Endodermal cell (in vitro differentiated cells): ENCODE data around the gene FLAD1. TPM values are rescaled to one million over a fixed set of nuclear protein-coding genes. Genes with fewer than 3 reads are reported as not detected.

Source experiments
- DNase-seq: peaks from one replicate; pipeline ENCODE4 v3.0.0-alpha.2; 2017
- H3K27ac ChIP-seq: 2 replicates; pipeline ENCODE4 v1.5.1; 2013; ENCODE audit warnings: mild to moderate bottlenecking, low read depth, low read length, moderate library complexity
- H3K27me3 ChIP-seq: 2 replicates; pipeline ENCODE4 v1.6.1; 2013; ENCODE audit warnings: mild to moderate bottlenecking, low read length, moderate library complexity; ENCODE audit not compliant: insufficient read depth, control insufficient read depth, poor library complexity, severe bottlenecking
- H3K36me3 ChIP-seq: 2 replicates; pipeline ENCODE4 v1.7.0; 2013; ENCODE audit warnings: mild to moderate bottlenecking, low read length, moderate library complexity; ENCODE audit not compliant: control insufficient read depth, insufficient read depth
- H3K4me1 ChIP-seq: one replicate; pipeline ENCODE4 v1.7.0; 2013; ENCODE audit warnings: low read length; ENCODE audit not compliant: control insufficient read depth, insufficient read depth
- H3K4me3 ChIP-seq: 2 replicates; pipeline ENCODE4 v1.5.1; 2013; ENCODE audit warnings: mild to moderate bottlenecking, low read length, moderate library complexity
- H3K9ac ChIP-seq: 2 replicates; pipeline ENCODE4 v1.6.1; 2013; ENCODE audit warnings: mild to moderate bottlenecking, low read length, moderate library complexity; ENCODE audit not compliant: poor library complexity, severe bottlenecking; ENCODE audit errors: extremely low read depth
- H3K9me3 ChIP-seq: 2 replicates; pipeline ENCODE4 v1.6.1; 2013; ENCODE audit warnings: mild to moderate bottlenecking, low read length, moderate library complexity; ENCODE audit not compliant: control insufficient read depth
- H3K27ac Mint-ChIP-seq: 2 replicates; pipeline ENCODE4 v1.8.0; 2020; ENCODE audit warnings: mixed read lengths
- H3K27me3 Mint-ChIP-seq: 2 replicates; pipeline ENCODE4 v1.8.0; 2021; ENCODE audit warnings: mild to moderate bottlenecking, mixed read lengths; ENCODE audit not compliant: insufficient read depth
- H3K36me3 Mint-ChIP-seq: 2 replicates; pipeline ENCODE4 v1.8.0; 2020; ENCODE audit warnings: low read depth, mixed read lengths
- H3K4me1 Mint-ChIP-seq: 2 replicates; pipeline ENCODE4 v1.8.0; 2020; ENCODE audit warnings: mixed read lengths
- H3K4me3 Mint-ChIP-seq: 2 replicates; pipeline ENCODE4 v1.8.0; 2020; ENCODE audit warnings: mild to moderate bottlenecking, moderate library complexity, mixed read lengths
- H3K9me3 Mint-ChIP-seq: 2 replicates; pipeline ENCODE4 v1.8.0; 2020; ENCODE audit warnings: mild to moderate bottlenecking, mixed read lengths
- CTCF ChIP-seq: fragments of 200-600 bp; sonication (generic); conservative IDR thresholded peaks from 2 replicates; pipeline ENCODE4 v1.5.0; 2021; ENCODE audit warnings: antibody characterized with exemption, mild to moderate bottlenecking
- WGBS, 2 experiments: methylation state at CpG; one replicate each; pipeline versions ENCODE4 v1.1.5 to v1.1.7; 2013; ENCODE audit warnings: missing lambda C conversion rate in 2 of 2, mixed read lengths in 1 of 2; ENCODE audit not compliant: insufficient coverage in 1 of 2, insufficient read length in 1 of 2; 5-methylcytosine and 5-hydroxymethylcytosine counted together
- total RNA-seq, 2 donors: library from RNA; stranded (reverse); fragmentation: NEBNext Ultra II Directional in 1 of 2; extraction: Animal tissue kit (Norgen Biotek cat#: 25700) in 1 of 2; gene quantifications; 2 replicates in 1 of 2; 3 replicates in 1 of 2; pipeline ENCODE4 v1.2.1, GENCODE V29; 2021

The FLAD1 gene
- total RNA-seq, 2 donors from 2014 or later, result 61.9 to 65.0 TPM

- Mint-ChIP-seq H3K4me3 (peak within 1 kb of the TSS; percentile 75), H3K27ac (peak within 1 kb of the TSS; percentile 99), H3K4me1 (peaks cover 49% of the 10 kb centered on the region), H3K27me3 (no peaks in the 10 kb centered on the region), H3K36me3 (peaks cover 14% of the 10 kb centered on the region), H3K9me3 (no peaks in the 10 kb centered on the region)
- Histone ChIP-seq H3K36me3 (peaks cover 22% of the 10 kb centered on the region), H3K4me3 (peak within 1 kb of the TSS; percentile 94), H3K27me3 (no peaks in the 10 kb centered on the region), H3K27ac (peak within 1 kb of the TSS; percentile 97), H3K4me1 (peaks cover 19% of the 10 kb centered on the region), H3K9ac (peak within 1 kb of the TSS; percentile 95), H3K9me3 (no peaks in the 10 kb centered on the region)
- DNase-seq, result peak; percentile 97
- peak; percentile 55 for TF ChIP-seq CTCF
- 1% methylated on average over 9 to 18 of the region's 18 CpGs for WGBS, 2 experiments
Measured at GRCh38 chr1:154955718-154956543, 27.2 kb upstream of the FLAD1 start, which contains the start of gene PBXIP1. Gene PBXIP1 (minus strand): TSS chr1:154956099. CDS start chr1:154953721, 2,378 bp downstream.

- Mint-ChIP-seq H3K4me3 (peak overlapping the region; percentile 75), H3K27ac (peak overlapping the region; percentile 99), H3K9me3 (no peaks in the 10 kb centered on the region), H3K27me3 (no peaks in the 10 kb centered on the region), H3K36me3 (peaks cover 14% of the 10 kb centered on the region), H3K4me1 (peaks cover 52% of the 10 kb centered on the region)
- H3K4me1 ChIP-seq, result peaks cover 19% of the 10 kb centered on the region
- peaks cover 17% of the 10 kb centered on the region for H3K36me3 ChIP-seq
- TF ChIP-seq CTCF, result no peak
- peak; percentile 68 for DNase-seq
- no peaks in the 10 kb centered on the region for H3K9me3 ChIP-seq
- H3K27ac ChIP-seq, result peak overlapping the region; percentile 97
- peak overlapping the region; percentile 94 for H3K4me3 ChIP-seq
- H3K9ac ChIP-seq, result peak overlapping the region; percentile 95
- 14 to 60% methylated on average over 1 to 6 of the region's 6 CpGs for WGBS, 2 experiments
- H3K27me3 ChIP-seq, result no peaks in the 10 kb centered on the region
Measured at GRCh38 chr1:154956544-154956941, 26.6 kb upstream of the FLAD1 start.

GRCh38 chr1:154957091-154957657 lies 26.0 kb upstream of the FLAD1 start:
- Histone ChIP-seq H3K4me1 (peaks cover 19% of the 10 kb centered on the region), H3K4me3 (peak overlapping the region; percentile 94), H3K9ac (peak overlapping the region; percentile 95), H3K27ac (peak overlapping the region; percentile 97), H3K9me3 (no peaks in the 10 kb centered on the region), H3K27me3 (no peaks in the 10 kb centered on the region), H3K36me3 (peaks cover 18% of the 10 kb centered on the region)
- DNase-seq, result no peak
- H3K27me3 Mint-ChIP-seq, result no peaks in the 10 kb centered on the region
- H3K36me3 Mint-ChIP-seq, result peaks cover 14% of the 10 kb centered on the region
- H3K27ac Mint-ChIP-seq, result peak overlapping the region; percentile 99
- H3K9me3 Mint-ChIP-seq, result no peaks in the 10 kb centered on the region
- peak overlapping the region; percentile 75 for H3K4me3 Mint-ChIP-seq
- peaks cover 53% of the 10 kb centered on the region for H3K4me1 Mint-ChIP-seq
- 67 to 74% methylated on average over 3 to 9 of the region's 9 CpGs for WGBS, 2 experiments
- no peak for TF ChIP-seq CTCF
